RPMI7951 (cell line): Measurements from ENCODE around the gene MRPL38. TPM values are rescaled to one million over a fixed set of nuclear protein-coding genes. Genes with fewer than 3 reads are reported as not detected.
"Not testable (repeated sequence)": the region's sequence is repeated elsewhere in the genome, so short reads cannot be mapped to it uniquely, and the experiment has no call there.

ENCODE experiments used
- DNase-seq: peaks from one replicate; pipeline ENCODE4 v3.0.0-alpha.2; 2012; ENCODE audit warnings: low read depth
- total RNA-seq: library from RNA; depleted of rRNA; stranded (reverse); fragments of >200 nt; shearing (Covaris generic); gene quantifications from 2 replicates; pipeline ENCODE4 v1.2.3, GENCODE V29; 2014

The MRPL38 gene
- total RNA-seq, 1 experiment from 2014 or later: 25.4 TPM

DNA sequence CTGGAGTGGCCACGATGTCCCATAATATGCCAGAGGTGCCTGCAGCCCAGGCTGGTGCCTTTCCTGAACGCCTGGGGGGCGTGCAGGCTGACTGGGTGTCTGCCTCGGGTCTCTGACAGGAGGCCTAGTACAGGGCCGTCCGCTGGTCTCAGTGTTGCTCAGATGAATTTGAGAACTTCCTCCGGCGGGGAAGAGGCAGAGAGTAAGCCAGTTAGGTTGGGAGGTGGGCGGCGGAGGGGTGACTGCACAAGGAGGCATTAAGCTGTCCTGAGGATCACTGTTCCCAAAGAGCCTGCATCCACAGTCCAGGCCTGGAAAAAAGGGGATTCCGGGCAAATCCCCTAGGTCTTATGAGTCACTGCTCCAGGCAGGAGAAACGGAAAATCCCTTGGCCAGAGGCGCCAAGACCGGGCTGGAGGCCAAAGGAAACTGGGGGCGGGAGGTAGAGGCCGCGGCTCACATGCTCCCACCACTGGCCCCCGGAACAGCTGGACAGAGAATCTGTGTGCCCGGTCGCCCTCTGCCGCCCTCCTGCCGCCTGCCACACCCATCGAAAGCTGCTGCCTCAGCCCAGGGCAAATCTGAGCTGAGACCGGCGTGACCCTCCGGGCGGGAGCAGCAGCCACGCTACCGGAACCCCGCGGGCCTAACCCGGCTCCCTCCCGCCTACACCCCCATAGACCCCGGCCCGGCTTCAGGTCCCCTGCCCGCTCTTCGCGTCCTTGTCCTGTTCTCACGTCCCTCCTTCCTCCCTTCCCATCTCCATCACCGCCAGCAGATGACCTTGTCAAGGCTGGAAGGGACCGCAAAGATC is 27.5 kb downstream of the MRPL38 start:
- DNase-seq: peak; percentile 95

DNA sequence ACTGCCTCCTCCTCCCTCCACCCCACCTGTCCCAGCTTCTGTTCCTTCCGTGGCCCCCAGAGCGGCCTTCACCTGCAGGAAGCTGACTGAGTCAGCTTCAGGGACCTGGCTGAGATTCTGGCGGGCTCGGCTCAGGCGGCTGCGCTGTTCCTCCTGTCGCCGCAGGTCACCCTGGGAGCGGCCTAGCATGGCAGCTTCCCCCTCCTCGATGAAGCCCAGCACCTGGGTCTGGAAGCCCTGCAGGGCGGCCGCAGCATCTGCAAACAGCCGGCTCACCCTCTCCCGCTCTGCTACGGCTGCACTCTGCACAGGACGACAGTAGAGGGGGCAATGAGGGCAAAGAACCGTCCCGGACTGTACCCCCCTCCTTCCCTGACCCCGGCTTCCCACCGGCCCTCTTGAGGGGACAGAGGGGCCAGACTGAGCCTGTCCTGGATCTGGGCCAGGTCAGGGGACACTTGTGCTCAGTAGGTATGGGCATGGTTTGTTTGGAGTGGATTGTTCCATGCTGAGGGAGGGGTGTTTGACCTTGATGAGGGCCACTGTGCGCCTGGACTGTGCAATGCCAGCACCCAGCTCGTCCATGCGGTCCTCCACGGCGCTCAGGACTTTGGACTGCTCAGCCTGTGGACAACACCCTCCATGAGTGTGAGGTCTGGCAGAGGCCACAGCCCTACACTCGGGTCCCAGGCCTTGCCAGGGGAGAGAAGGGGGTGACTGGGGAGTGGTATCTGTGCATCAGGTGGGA is 28.3 kb downstream of the MRPL38 start:
- no peak for DNase-seq

- DNase-seq: no peak
Measured at GRCh38 chr17:75875940-75876189, 28.8 kb downstream of the MRPL38 start.

DNA sequence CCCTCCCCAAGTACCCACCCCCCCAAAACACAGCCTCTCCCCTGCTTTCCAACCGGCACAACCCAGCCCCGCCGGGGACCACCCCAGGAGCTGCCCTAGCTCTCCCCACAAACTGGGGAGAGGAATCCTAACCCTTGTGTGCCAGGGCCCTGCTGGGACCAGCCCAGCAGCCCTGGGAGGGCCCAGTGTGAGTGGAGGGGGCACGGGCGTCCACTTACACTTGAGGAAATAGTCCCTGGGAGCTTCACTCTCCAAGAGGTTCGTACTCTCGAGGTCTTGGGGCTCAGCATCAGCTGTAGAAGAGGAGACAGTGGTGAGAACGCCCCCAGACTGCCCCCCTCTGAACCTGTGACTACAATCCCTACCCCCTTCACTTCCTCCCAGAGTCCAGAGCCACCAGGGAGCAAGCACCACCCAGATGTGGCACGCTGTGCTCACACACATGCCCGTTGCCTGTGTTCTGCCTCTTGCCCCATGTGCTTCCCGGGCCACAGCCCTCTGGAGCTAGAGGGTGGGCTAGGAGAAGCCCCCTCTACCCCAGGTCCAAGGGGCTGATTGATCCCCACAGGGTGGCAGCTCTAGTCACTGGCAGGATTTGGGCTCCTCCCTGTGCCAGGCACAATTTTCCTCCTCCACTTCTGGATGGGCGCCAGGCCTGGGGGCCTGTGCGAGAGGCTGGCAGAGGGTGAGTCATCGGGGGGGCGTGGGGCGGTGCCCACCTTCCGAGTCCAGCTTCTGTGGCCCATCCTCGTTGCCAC is 29.3 kb downstream of the MRPL38 start:
- DNase-seq: no peak

- DNase-seq: no peak
Measured at GRCh38 chr17:75874323-75875181, 30.1 kb downstream of the MRPL38 start.

- no peak for DNase-seq
Measured at GRCh38 chr17:75873587-75874322, 30.9 kb downstream of the MRPL38 start.

DNA sequence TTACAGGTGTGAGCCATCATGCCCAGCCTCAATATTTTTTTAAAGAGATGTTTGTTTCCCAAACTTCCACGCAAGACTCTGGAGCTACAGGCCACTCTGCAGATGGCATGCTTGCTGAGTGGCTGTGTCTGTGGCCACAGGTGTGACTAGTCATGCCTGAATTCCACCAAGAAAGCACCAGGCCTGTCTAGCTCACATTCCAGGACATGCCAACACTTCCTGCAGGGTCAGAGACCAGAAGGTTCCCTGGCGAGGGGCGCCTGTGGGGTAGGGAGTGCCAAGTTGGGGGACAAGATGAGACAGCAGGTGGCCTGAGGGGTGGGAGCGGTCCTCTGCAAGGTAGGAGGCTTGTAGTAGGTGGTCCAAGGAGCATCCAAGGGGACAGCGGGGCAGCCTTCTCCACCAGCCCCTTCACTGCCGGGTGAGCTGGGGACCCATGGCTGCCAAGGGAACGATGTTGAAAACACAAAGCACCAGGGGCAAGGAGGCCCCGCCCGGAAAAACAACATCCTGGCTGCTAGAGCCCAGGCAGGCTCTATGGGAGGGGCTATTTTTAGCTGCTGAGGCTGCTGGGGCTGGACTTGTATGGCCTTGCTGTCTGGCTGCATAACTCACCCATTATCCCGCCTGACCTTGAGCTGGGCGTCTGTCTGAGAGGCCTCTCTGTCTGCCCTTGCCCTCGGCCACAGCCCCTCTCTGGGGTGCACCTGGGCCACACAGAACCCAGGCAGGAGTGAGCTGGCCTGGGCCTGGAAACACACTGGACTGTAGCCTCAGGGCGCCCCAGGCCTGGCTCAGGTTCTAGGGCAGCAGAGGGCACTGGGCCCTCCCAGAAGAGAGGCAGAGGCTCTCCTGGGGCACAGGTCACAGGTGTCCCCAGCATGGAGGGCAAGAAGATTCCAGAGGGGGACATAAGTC is 32.0 kb downstream of the MRPL38 start:
- peak; percentile 85 for DNase-seq

- not testable (repeated sequence) for DNase-seq
Measured at GRCh38 chr17:75870228-75870627, 34.5 kb downstream of the MRPL38 start.

- DNase-seq: peak; percentile 44
Measured at GRCh38 chr17:75869282-75870141, 35.2 kb downstream of the MRPL38 start.

DNA sequence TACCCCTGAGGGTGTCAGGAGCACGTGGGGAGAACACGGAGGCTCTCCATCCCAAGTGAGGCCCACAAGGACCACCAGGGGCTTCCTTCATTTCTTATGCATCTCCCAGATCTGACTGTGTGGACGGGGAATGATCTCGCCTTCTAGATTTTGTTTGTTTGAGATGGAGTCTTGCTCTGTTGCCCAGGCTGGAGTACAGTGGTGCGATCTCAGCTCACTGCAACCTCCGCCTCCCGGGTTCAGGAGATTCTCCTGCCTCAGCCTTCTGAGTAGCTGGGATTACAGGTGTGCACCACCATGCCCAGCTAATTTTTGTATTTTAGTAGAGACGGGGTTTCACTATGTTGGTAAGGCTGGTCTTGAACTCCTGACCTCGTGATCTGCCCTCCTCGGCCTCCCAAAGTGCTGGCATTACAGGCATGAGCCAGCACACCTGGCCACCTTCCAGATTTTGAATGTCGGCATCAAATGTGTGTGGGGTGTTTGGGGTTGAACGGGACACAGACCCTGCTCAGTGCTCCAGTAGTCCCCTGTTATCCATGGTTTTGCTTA is 35.9 kb downstream of the MRPL38 start:
- DNase-seq: not testable (repeated sequence)

- not testable (repeated sequence) for DNase-seq
Measured at GRCh38 chr17:75865404-75866188, 39.1 kb downstream of the MRPL38 start.

DNA sequence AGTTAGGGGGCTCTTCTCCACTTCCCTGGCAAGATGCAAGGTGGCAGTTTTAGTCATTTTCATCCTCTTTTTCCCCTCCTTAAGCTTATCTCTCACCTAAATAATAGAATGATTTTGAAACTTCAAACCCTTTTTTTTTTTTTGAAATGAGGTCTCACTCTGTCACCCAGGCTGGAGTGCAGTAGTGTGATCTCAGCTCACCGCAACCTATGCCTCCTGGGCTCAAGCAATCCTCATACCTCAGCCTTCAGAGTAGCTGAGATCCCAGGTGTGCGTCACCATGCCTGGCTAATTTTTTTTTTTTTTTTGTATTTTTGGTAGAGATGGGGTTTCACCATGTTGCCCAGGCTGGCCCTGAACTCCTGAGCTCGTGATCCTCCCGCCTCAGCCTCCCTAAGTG is 39.8 kb downstream of the MRPL38 start:
- not testable (repeated sequence) for DNase-seq

- DNase-seq: no peak
Measured at GRCh38 chr17:75864448-75864871, 40.2 kb downstream of the MRPL38 start.

DNA sequence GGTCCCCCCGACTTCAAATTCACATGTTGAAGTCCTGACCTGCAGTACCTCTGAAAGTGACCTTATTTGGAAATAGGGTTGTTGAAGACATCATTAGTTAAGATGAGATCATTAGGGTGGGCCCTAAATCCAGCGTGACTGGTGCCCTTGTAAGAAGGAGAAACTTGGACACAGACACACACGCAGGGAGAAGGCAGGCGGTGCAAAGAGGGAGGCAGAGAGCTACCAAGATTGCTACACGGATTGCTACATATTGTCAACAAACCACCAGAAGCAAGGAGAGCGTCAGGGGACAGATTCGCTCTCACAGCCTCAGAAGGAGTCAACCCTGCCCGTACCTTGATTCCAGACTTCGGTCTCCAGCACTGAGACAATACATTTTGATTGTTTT is 42.8 kb downstream of the MRPL38 start:
- DNase-seq: no peak

DNA sequence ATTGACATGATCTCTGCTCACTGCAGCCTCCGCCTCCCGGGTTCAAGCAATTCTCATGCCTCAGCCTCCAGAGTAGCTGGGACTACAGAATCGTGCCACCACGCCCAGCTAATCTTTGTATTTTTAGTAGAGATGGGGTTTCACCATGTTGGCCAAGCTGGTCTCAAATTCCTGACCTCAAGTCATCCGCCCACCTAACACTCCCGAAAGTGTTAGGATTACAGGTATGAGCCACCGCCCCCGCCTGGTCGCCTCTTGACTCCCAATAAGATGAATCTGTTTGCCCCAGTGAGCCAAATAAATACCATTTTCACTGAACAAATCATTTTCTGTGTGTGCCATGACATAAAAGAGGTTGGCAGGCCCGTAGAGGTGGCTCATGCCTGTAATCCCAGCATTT is 45.3 kb downstream of the MRPL38 start:
- DNase-seq: not testable (repeated sequence)

GRCh38 chr17:75856062-75856756 is 48.5 kb downstream of the MRPL38 start:
- DNase-seq: no peak
